Body of pancreas (tissue), 4 donors: ENCODE measurements around the gene PDLIM1.

Experiments
- CTCF ChIP-seq, 7 experiments: fragments of 450-650 bp in 4 of 7; fragments of 200-600 bp in 3 of 7; sonication (generic) in 3 of 7; IDR thresholded peaks; one replicate each; pipeline ENCODE4 v1.5.1; 2016 to 2019; ENCODE audit warnings: antibody characterized with exemption in 7 of 7
- POLR2A ChIP-seq, 3 donors: fragments of 450-650 bp; IDR thresholded peaks; one replicate each; pipeline ENCODE4 v1.6.1; 2016; ENCODE audit warnings: antibody characterized with exemption in 3 of 3, mild to moderate bottlenecking in 2 of 3

DNA sequence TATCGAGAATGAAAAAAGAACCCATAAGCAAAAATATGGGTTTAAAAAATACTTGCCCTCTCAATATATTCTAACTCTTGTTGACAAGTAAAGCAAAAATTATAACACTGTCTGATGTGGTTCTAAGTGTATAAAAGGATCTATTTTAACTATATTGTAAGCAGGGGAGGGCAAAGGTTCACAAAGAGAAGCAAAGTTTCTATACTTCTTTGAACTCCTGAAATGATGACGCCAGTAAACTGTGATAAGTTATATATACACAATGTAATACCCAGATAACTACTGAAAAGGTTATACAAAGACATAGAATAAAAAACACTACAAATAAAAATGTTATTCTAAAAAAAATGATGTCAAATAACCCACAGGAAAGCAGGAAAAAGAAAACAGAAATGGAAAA, 37.1 kb downstream of the PDLIM1 start:
- no peak for TF ChIP-seq CTCF (IDR thresholded peaks at IDR 0.05)
- no peak for TF ChIP-seq POLR2A (IDR thresholded peaks at IDR 0.05)
